Stimulated activated CD4-positive, alpha-beta T cell treated with anti-CD3 and anti-CD28 coated beads, Interleukin-12 subunit alpha, Interleukin-12 subunit beta, amount 100 ng/mL, for 48 hours (primary cell): Measurements from ENCODE around the gene INTS7.
"Not testable (repeated sequence)": the region's sequence is repeated elsewhere in the genome, so short reads cannot be mapped to it uniquely, and the experiment has no call there.

Source experiments
- DNase-seq, 3 donors: peaks; one replicate each; pipeline ENCODE4 v3.0.0-alpha.2; 2020; ENCODE audit warnings: low read depth in 2 of 3, low spot score in 1 of 3

Gene INTS7

DNA sequence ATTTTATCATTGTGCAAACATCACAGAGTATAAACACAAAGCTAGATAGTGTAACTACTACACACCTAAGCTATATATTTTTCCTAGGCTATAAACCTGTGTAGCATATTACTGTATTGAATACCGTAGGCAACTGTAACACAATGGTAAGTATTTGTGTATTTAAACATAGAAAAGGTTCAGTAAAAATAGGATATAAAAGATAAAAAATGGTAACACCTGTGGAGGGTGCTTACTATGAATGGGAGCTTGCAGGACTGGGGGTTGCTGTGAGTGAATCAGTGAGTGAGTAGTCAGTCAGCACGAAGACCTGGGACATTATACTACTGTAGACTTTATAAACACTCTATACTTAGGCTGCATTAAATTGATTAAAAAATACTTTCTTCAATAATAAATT is 4.3 kb upstream of the INTS7 start:
- DNase-seq = no peak

DNA sequence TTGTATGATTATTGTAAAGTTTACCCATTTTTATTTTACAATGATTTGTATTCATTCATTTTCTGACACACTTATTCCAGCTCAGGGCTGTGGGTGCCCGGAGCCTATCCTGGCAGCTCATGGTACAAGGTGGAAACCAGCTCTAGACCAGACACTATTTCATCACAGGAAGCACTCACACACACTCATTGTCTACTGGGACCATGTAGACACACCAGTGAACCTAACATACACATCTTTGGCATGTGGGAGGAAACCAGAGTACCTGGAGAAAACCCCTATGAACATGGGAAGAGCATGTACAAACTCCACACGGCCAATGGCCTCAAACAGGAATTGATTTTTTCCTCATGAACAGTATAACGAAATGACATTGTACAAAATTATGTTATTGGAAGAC is 2.5 kb upstream of the INTS7 start:
- no peak for DNase-seq

DNA sequence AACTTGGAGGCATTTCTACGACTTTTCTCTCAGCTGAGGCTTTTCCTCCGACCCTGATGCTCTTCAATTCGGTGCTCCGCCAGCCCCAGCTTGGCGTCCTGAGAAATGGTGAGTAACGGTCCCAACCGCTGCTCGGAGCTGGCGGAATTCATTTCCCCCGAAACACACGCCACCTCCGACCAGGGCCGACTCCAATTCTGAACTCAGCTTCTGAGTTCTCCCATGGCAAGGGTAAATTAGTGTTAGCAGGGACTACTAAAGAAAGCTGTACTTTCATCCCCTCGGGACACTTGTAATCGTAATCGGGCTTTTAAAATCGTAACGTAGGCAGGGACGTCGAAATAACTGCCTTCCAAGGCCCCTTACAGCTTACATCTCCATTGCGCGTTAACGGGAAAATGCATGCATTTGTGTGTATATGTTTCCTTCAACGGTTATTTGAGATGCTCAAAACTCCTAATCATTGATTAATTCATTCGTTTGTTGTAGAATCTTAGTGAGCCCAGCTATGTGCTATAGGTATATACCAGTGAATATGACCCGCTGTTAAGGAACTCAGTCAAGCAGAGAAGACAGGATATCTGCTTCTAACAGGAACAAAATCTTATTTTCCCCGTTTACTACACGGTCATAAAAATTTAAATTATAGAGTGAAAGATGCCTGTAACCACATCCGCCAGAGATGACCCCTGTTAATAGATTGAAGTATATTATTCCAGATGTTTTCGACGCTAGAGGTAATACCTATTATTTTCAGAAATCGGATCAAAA is 663 bp upstream of the INTS7 start:
- no peak for DNase-seq

DNA sequence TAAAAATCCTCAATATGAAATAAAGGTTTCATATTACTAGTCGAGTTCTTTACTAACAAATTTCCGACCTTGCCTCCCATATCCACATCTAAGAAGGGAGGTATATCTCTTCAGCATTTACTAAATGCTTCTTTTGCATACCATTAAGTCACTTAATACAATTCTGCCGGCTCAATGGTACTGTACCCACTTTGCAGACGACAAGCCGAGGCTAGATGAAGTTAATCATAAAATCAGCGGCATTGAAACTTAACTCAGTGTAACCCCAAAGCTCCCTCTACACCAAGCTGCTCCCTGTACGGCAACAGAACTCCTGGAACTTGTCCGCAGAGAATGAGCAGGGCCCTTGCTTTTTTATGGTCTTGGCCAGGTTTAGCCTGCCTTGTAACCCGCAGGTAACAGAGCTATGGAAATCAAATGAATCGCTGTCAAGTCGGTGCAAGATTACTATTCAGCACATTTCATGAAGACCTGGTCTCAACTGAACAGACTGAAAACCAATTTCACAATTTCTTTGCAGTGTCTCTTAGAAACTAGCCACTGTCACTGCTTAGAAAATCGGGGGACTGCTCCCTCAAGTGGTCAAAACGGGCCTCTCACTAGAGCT is 738 bp downstream of the INTS7 start:
- DNase-seq = no peak

DNA sequence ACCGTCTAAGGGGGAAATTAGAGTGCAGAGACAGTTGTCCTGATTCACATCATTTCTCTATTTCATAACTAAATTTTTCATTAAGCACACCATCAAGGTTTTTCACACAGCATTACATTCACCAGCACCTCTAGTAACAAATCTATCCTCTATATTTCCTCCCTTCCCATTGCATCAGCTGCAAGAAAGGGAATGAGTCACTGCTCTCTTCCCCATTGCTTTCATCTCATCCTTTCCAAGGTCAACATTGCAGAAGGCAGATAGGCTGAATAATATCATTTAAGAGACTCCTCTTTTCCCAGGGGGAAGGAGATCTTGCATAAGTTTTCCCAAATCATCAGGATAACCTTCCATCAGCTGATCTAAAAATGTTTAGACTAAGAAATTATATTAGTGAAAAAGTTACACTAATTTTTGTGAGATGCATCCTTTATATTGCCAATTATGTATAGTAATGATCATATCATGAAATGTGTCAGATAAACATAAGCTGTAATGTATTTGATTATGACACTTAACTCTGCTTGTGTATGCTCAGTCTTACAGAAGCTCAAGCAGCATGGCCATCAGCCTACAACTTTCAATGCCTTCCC is 4.3 kb downstream of the INTS7 start:
- DNase-seq = no peak

DNA sequence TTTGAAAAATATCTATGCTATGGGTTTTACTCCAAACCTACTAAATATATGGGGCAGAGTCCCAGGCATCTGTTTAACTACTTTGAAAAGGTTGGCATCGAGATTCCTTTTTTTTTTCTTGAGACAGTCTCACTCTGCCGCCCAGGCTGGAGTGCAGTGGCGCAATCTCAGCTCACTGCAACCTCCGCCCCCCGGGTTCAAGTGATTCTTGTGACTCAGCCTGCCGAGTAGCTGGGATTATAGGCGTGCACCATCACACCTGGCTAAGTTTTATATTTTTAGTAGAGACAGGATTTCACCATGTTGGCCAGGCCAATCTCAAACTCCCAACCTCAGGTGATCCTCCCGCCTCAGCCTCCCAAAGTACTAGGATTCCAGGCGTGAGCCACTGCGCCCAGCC is 7.6 kb downstream of the INTS7 start:
- DNase-seq = not testable (repeated sequence)

DNA sequence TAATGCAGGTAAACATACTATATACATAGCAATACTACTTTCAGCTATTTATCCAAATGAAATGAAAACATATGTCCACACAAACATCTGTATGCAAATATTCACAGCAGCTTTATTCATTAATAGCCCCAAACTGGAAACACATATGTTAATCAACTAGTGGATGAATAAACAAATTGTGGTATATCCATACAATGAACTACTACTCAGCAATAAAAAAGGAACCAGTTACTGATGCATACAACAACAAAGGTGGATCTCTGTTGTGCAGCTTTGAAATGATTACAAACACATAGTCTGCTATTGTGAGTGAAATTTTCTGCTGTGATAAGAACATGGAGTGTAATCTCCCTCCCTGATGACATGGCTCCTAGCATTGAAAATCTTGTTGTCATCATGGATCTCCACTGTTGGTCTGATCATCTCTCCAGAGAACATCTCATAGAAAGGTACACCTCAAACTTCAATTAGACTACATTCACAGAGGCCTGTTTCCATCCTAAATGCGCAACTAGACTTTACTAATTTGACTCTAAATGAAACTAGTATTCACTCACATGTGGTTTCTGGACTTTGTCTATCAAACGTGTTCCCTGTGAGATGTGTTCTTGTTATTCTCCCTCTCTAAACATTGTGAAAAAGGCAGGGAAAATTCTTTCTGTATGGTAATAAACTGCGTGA is 10.7 kb downstream of the INTS7 start:
- DNase-seq = no peak

DNA sequence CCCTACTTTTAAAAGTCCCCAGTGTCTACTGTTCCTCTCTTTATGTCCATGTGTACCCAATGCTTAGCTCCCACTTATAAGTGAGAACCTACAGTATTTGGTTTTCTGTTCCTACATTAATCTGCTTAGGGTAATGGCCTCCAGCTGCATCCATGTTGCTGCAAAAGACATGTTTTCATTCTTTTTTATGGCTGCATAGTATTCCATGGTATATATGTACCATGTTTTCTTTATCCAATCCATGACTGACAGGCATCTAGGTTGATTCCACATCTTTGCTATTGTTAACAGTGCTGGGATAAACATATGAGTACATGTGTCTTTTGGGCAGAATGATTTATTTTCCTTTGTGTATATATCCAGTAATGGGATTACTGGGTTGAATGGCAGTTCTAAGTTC is 12.4 kb downstream of the INTS7 start:
- not testable (repeated sequence) for DNase-seq

DNA sequence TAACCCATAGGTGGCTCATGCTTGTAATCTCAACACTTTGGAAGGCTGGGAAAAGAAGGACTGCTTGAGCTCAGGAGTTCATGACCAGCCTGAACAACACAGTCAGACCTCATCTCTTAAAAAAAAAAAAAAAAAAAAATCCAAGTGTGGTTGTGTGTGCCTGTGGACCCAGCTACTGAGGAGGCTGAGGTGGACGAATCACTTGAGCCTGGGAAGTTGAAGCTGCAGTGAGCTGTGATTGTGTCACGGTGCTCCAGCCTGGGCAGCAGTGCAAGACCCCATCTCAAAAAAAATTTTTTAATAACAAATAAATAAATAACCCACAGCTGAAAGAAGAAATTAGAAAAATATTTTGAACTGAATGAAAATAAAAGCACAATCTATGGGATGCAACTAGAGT is 13.8 kb downstream of the INTS7 start:
- DNase-seq = no peak

DNA sequence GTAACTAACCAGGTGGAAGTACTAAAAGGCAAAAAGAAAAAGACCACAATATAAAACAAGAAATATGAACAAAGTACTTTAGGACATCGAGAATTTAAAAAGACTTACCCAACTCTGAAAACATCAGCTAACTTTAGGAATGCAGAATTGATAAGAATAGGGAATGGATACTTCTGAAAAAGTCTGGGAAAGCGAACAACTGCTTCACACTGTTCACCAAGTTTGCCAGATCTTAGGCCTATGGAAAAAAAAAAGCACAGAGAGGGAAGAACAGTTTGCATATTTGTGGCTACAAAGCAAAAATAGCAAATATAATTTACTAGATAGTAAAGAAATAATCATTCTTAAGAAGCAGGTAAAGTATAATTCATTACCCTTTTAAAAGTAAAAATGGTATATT is 14.4 kb downstream of the INTS7 start:
- DNase-seq = no peak

DNA sequence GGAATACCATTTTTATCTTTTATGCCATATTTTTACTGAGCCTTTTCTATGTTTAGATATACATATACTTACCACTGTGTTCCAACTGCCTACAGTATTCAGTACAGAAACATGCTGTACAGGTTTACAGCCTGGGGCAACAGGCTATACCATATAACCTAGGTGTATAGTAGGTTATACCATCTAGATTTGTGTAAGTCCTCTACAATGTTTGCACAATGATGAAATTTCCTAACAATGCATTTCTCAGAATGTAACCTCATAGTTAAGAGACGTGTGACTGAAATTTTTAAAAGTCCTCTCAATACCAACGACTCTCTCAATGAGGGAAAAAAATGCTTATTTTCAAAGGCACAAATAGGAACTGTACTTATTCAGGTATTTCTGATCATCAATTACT is 21.7 kb downstream of the INTS7 start:
- DNase-seq = no peak

DNA sequence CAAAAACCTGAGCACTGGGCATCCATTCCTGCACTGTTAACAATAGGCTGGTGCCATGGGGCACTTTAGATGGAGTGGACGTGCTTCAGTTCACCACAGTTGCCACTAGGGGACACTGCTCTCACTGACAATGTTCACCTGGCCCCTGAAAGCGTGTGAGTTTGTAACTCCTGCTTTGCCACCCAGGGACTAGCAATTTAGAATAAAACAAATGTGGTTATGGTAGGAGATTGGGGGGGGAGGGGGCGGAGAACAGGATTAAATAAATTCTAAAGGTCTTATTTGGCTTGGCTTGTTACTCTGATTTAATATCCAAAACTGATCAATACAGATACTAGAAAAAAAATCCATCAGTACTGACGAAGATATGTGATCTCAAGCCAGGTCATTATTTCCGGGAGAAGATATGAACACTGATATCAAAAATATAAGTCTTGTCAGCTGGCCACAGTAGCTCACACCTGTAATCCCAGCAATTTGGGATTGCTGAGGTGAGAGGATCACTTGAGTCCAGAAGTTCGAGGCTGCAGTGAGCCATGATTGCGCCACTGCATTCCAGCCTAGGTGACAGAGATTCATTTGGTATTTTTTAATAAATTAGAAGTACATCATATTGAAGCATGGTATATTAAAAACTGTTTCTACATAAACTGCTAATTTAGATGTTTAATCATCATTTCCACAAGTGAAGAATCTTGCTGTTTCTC is 23.2 kb downstream of the INTS7 start:
- peak; percentile 34 to 69 (median 59) for DNase-seq

DNA sequence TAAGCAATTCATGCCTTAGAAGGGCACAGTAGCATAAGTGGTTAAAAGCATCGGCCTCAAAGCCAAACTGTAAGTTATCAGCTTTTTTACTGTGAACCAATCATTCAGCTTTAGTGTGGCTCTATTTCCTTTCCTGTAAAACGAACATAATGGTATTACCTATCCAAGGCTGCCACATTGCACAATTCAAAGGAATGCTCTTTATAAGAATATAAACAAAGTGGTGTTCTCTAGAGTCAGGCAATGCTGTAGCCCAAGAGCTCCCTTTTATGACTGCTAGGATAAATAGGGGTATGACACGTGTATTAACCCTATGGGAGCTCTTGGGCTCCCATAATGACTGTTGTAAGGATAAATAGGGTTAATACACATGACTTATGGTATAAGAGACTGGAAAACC is 25.4 kb downstream of the INTS7 start:
- no peak for DNase-seq

DNA sequence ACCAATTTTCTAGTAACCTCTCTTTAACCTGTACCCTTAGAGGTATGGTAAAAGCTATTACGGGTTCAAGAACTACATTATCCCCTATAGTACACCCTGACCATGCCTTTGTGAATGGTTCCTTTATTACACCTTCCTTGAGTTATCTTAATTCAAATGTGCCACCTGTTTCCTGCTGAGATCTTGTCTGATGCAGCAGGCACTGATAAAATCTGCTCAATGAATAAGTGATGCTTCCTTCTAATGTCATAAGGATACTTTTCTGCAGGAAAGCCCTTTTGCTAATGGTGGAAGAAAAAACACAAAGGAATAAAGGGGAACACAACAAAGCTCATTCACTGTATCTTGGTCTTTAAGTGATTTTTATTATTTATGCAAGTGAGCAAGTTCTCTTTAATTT is 25.8 kb downstream of the INTS7 start:
- no peak for DNase-seq

DNA sequence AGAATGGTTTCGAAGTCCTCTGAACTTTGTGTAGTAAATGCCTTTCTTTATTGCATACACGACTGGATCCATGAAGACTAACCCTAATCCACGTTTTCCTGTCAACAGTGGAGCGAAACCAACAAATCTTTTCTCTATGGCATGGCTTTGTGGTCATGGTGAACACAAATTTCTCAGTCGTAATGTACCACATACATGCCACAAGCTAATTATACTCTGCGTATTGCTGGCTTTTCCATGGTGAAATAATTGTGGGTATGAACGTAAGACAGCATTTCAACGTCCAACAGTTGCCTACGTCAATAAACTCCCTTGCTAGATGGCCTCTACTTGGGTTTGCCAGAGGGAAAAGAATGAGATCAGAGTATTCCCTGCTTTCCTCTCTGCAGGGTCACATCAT is 27.5 kb downstream of the INTS7 start:
- no peak for DNase-seq

DNA sequence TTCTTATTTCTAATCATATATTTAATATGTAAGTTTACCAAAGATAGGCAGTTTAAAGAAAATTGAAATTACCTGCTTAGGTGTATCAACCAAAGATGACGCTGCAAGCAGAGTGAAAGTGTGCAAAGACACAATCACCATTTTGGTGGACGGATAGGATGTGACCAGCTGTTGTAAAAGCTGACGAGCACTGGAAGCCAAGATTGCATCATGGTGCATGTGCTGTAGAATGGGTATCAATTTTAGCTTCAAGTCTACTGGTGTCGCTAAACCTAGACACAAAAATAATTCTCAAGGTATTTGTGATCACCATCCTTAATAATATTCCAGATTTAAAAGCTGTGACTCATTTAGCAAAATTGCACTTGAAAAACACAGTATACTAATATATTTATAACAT is 28.2 kb downstream of the INTS7 start:
- DNase-seq = no peak

DNA sequence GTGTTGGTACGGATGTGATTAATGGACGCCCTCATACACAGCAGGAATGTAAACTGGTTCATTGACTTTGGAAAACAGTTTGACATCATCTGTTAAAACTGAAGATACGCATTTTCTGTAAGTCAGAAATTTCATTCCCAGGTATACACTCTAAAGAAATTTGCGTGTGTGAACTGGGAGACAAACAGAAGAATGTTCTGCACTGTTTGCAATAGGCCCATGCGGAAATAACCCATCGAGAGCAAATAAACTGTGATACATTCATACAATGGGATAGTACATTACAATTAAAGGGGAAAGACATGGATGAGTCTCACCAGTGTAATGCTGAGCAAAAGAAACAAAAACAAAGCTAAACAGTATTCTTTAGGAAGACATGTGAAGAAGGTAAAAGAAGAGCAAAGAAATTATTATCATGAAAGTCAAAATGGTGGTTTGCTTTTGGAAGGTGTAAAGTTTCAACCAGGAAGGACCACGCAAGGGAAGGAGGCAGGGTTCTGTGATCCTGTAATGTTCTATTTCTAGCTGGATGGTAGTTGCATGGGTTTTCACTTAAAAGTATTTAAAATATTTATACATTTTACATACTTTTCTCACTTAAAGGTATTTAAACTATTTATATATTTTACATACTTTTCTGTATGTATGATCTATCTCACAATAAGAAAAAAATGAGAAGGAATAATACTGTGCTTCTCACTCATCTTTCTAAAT is 30.3 kb downstream of the INTS7 start:
- DNase-seq = no peak

DNA sequence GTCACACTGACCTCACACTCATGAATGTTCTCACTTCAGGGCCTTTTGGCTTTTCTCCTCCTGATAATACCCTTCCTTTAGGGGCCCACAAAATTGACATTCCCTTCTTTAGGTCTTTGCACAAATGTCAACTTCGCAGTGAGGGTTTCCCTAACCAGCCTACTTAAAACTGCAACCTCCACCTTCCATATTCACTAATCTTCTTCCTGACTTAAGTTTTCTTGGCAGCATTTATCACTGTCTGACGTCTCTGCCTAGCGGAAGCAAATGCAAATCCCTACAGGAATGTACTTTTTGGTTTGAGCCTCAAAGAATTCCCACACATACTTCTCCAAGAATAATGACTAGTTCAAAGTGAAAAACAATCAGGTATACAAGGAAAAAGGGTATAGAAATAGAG is 32.8 kb downstream of the INTS7 start:
- DNase-seq = no peak

DNA sequence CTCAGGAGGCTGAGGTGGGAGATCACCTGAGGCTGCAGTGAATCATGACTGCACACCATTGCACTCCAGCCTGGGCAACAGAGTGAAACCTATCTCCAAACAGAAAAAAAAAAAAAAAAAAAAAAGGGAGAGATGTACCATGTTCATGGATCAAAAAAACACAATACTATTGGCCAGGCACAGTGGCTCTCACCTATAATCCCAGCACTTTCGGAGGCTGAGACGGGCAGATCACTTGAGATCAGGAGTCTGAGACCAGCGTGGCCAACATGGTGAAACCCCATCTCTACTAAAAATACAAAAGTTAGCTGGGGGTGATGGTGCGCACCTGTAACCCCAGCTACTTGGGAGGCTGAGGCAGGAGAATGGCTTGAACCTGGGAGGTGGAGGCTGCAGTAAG is 37.9 kb downstream of the INTS7 start:
- not testable (repeated sequence) for DNase-seq

DNA sequence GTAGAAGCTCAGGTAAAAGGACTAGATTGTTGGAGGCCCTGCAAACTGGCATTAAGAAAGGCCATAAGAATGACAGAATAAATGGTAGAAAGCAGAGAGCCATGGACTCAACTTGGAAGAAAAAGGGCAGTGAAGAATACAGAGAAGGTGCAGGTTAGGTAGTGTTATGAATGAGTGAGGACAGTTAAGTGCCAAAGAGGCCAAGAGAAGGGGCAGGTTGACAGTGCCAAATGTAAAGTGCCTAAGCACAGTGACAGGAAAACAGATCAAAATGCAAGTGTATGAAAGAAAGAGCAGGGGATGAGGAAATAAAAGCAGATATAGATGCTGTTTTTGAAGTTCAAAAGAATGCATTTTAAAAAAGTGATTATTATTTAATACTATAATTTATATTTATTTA is 43.7 kb downstream of the INTS7 start:
- no peak for DNase-seq
